Activated naive CD8-positive, alpha-beta T cell treated with anti-CD3 and anti-CD28 coated beads for 36 hours (primary cell): ENCODE results near the gene SLC25A44. TPM values are rescaled to one million over a fixed set of nuclear protein-coding genes. Genes with fewer than 3 reads are reported as not detected.
"Not testable (repeated sequence)": the region's sequence is repeated elsewhere in the genome, so short reads cannot be mapped to it uniquely, and the experiment has no call there.

Experiments
- DNase-seq: peaks from one replicate; pipeline ENCODE4 v3.0.0; 2021
- H3K27ac Mint-ChIP-seq: one replicate; pipeline ENCODE4 v1.8.0; 2022; ENCODE audit warnings: mild to moderate bottlenecking, moderate library complexity, mixed read lengths
- H3K27me3 Mint-ChIP-seq: one replicate; pipeline ENCODE4 v1.8.0; 2022; ENCODE audit warnings: mild to moderate bottlenecking, mixed read lengths
- H3K36me3 Mint-ChIP-seq: one replicate; pipeline ENCODE4 v1.8.0; 2021; ENCODE audit warnings: mild to moderate bottlenecking, mixed read lengths
- H3K4me1 Mint-ChIP-seq: one replicate; pipeline ENCODE4 v1.8.0; 2021; ENCODE audit warnings: mixed read lengths
- H3K4me3 Mint-ChIP-seq: one replicate; pipeline ENCODE4 v1.8.0; 2022; ENCODE audit warnings: mild to moderate bottlenecking, moderate library complexity, mixed read lengths
- H3K9me3 Mint-ChIP-seq: one replicate; pipeline ENCODE4 v1.8.0; 2022; ENCODE audit warnings: mixed read lengths
- total RNA-seq, 2 experiments: library from RNA; stranded (reverse); gene quantifications; one replicate each; pipeline ENCODE4 v1.2.3, GENCODE V29; 2021

Gene SLC25A44
- total RNA-seq, 2 experiments from 2014 or later, result 55.0 to 60.7 TPM

DNA sequence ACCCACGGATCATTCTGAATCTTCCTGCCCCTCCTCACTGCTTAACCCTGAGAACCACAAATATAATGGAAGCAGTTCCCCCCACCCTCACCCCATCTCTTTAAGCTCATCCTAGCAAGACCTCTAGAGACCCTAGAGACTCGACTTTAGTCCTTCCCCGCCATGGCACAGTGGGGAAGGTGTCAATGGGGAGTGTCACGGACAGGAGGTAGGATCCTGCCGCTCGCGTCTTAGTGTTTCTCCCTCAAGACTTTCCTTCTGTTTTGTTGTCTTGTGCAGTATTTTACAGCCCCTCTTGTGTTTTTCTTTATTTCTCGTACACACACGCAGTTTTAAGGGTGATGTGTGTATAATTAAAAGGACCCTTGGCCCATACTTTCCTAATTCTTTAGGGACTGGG is 18.2 kb downstream of the SLC25A44 start:
- Mint-ChIP-seq H3K36me3 (peaks cover 51% of the 10 kb centered on the region), H3K27me3 (no peaks in the 10 kb centered on the region), H3K27ac (peak overlapping the region; percentile 98), H3K4me3 (peak overlapping the region; percentile 85), H3K9me3 (no peaks in the 10 kb centered on the region), H3K4me1 (peaks cover 30% of the 10 kb centered on the region)
- DNase-seq, result no peak

DNA sequence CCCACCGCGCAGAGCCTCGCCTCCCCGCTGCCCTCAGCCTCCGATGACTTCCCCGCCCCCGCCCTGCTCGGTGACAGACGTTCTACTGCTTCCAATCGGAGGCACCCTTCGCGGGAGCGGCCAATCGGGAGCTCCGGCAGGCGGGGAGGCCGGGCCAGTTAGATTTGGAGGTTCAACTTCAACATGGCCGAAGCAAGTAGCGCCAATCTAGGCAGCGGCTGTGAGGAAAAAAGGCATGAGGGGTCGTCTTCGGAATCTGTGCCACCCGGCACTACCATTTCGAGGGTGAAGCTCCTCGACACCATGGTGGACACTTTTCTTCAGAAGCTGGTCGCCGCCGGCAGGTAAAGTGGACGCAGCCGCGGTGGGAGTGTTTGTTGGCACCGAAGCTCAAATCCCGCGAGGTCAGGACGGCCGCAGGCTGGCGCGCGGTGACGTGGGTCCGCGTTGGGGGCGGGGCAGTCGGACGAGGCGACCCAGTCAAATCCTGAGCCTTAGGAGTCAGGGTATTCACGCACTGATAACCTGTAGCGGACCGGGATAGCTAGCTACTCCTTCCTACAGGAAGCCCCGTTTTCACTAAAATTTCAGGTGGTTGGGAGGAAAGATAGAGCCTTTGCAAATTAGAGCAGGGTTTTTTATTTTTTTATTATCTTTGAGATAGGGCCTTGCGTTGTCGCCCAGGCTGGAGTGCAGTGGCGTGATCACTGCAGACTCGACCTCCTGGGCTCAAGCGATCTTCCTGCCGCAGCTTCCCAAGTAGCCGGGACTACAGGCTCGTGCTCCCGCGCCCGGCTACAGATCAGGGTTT is 19.1 kb downstream of the SLC25A44 start, which contains the start of gene PMF1:
TSS of gene PMF1 (plus strand) at position 175 of the 811 bp plus-strand sequence. CDS start at position 184, 9 bp downstream.
- peak; percentile 97 for DNase-seq
- no peaks in the 10 kb centered on the region for H3K27me3 Mint-ChIP-seq
- H3K9me3 Mint-ChIP-seq, result no peaks in the 10 kb centered on the region
- H3K4me1 Mint-ChIP-seq, result peaks cover 39% of the 10 kb centered on the region
- peak within 1 kb of the TSS; percentile 85 for H3K4me3 Mint-ChIP-seq
- H3K27ac Mint-ChIP-seq, result peak within 1 kb of the TSS; percentile 98
- peaks cover 51% of the 10 kb centered on the region for H3K36me3 Mint-ChIP-seq

DNA sequence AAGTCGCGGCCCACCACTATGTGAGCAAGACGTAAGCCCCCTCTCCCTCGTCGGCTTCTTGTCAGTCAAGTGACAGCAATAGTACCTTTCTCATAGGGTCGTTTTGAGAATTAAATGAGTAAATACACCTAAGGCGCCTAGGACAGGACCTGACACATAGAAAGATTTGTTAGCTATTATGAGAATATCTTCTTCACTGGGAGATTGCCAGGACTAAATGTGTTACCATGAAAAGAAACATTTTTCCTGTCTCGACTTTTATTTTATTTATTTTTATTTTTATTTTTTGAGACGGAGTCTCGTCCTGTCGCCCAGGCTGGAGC is 19.7 kb downstream of the SLC25A44 start:
- Mint-ChIP-seq H3K9me3 (peaks cover 2% of the 10 kb centered on the region), H3K4me3 (peak overlapping the region; percentile 85), H3K27ac (peak overlapping the region; percentile 98), H3K27me3 (no peaks in the 10 kb centered on the region), H3K36me3 (peaks cover 52% of the 10 kb centered on the region), H3K4me1 (peaks cover 44% of the 10 kb centered on the region)
- no peak for DNase-seq

DNA sequence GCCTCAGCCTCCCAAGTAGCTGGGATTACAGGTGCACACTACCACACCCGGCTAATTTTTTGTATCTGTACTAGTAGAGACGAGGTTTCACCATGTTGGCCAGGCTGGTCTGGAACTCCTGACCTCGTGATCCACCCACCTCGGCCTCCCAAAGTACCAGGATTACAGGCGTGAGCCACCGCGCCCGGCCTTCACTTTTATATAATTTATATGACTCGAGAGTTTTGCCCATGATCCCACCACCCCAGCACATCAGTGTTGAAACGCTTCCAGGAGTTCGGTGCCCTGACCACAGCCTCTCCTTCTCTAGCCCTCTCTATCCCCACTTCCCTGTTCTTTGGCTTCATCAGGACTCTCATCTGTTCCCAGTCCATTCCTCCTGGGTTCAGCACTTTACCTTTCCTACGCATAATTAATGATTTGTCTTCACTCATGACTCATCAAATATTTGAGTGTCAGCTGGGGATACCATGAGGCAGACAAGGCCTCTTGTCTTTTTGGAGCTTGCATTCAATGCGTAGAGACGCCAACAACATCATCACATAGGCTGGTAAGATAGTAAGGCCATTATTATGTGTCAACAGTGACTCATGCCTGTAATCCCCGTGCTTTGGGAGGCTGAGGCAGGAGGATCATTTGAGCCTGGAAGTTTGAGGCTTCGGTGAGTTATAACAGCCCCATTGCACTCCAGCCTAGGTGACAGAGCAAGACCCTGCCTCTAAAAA is 20.3 kb downstream of the SLC25A44 start:
- Mint-ChIP-seq H3K36me3 (peaks cover 52% of the 10 kb centered on the region), H3K9me3 (peaks cover 3% of the 10 kb centered on the region), H3K27me3 (no peaks in the 10 kb centered on the region), H3K4me1 (peaks cover 45% of the 10 kb centered on the region), H3K4me3 (peak overlapping the region; percentile 85), H3K27ac (peak overlapping the region; percentile 92)
- DNase-seq, result no peak

DNA sequence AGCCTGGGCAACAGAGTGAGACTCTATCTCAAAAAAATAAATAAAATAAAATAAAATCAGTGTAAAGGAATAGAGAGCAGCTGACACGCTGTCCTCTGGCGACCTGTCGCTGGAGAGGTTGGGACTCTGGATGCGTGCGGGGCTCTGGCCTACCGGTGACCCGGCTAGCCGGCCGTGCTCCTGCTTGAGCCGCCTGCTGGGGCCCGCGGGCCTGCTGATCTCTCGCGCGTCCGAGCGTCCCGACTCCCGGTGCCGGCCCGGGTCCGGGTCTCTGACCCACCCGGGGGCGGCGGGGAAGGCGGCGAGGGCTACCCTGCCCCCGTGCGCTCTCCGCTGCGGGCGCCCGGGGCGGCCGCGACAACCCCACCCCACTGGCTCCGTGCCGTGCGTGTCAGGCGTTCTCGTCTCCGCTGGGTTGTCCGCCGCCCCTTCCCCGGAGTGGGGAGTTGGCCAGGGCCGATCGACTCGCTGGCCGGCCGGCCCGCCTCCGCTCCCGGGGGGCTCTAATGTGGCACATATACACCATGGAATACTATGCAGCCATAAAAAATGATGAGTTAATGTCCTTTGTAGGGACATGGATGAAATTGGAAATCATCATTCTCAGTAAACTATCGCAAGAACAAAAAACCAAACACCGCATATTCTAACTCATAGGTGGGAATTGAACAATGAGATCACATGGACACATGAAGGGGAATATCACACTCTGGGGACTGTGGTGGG is 22.6 kb downstream of the SLC25A44 start:
- H3K9me3 Mint-ChIP-seq, DNase-seq, H3K27me3 Mint-ChIP-seq, H3K4me3 Mint-ChIP-seq: not testable (repeated sequence)
- Mint-ChIP-seq H3K36me3 (peaks cover 66% of the 10 kb centered on the region), H3K4me1 (peaks cover 59% of the 10 kb centered on the region), H3K27ac (peak overlapping the region; percentile 100)

DNA sequence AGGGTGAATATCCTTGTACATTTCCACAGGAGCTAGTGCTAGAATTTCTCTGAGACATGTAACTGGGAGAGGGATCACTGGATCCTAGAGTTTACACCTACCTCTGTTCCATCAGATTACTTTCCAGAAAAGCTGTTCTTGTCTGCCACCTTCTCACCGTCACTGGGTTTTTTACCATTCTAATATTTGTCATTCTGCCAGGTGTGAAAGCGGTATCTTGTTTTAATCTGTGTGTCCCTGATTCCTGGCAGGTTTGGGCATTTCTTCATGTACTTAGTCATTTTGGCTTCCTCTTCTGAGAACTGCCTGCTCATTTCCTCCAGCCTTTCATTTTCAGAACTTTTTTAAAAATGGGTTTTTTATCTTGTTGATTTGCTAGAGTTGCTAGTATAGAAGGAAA is 24.0 kb downstream of the SLC25A44 start:
- H3K27ac Mint-ChIP-seq, result peak overlapping the region; percentile 100

DNA sequence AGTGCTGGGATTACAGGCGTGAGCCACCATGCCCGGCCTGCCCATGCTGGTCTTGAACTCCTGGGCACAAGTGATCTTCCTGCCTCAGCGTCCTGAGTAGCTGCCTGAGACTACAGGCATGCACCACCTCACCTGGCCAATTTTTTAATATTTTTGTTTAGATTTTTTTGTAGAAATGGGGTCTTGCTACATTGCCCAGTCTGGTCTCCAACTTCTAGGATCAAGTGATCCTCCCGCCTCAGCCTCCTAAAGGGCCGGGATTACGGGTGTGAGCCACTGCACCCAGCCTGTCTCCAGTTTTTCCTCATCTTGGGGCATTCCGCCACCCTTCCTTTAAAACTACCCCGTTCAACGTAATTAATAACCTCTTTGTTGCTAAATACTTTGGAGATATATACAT is 26.3 kb downstream of the SLC25A44 start:
- no peak overlapping the region for H3K4me3 Mint-ChIP-seq
- peaks cover 5% of the 10 kb centered on the region for H3K9me3 Mint-ChIP-seq
- DNase-seq, result no peak
- H3K36me3 Mint-ChIP-seq, result peaks cover 64% of the 10 kb centered on the region
- peak overlapping the region; percentile 100 for H3K27ac Mint-ChIP-seq
- H3K27me3 Mint-ChIP-seq, result no peaks in the 10 kb centered on the region
- H3K4me1 Mint-ChIP-seq, result peaks cover 64% of the 10 kb centered on the region

More for the DNA sequence above, 24.0 kb downstream of the SLC25A44 start:
- DNase-seq, result peak; percentile 49
- peaks cover 68% of the 10 kb centered on the region for H3K36me3 Mint-ChIP-seq
- H3K4me1 Mint-ChIP-seq, result peaks cover 63% of the 10 kb centered on the region
- H3K4me3 Mint-ChIP-seq, result peak overlapping the region; percentile 79
- peaks cover 5% of the 10 kb centered on the region for H3K9me3 Mint-ChIP-seq
- no peaks in the 10 kb centered on the region for H3K27me3 Mint-ChIP-seq

DNA sequence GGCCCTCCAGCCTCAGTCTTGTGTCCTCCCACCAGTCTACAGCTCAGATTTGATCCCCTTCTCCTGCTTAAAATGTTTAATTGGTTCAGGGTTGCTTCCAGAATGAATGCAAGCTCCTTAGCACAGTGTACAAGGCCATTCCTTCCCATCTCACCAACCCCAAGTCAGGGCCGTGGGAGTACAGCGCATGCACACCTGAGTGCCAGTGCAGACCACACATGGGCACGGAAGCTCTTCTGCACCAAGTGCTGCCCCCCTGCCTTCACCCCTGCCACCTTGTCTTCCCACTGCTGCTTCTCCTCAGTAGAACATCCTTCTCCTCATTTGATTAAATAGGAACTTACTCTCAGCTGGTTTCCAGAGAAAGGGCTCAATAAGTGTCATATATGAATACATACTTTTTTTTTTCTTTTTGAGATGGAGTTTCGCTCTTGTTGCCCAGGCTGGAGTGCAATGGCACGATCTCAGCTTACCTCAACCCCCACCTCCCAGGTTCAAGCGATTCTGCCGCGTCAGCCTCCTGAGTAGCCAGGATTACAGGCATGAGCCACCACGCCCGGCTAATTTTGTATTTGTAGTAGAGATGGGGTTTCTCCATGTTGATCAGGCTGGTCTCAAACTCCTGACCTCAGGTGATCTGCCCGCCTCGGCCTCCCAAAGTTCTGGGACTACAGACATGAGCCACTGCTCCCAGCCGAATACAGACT is 28.2 kb downstream of the SLC25A44 start:
- Mint-ChIP-seq H3K27ac (peak overlapping the region; percentile 98), H3K27me3 (no peaks in the 10 kb centered on the region), H3K4me3 (peak overlapping the region; percentile 69), H3K36me3 (peaks cover 67% of the 10 kb centered on the region), H3K4me1 (peaks cover 73% of the 10 kb centered on the region), H3K9me3 (peaks cover 5% of the 10 kb centered on the region)
- DNase-seq, result no peak

DNA sequence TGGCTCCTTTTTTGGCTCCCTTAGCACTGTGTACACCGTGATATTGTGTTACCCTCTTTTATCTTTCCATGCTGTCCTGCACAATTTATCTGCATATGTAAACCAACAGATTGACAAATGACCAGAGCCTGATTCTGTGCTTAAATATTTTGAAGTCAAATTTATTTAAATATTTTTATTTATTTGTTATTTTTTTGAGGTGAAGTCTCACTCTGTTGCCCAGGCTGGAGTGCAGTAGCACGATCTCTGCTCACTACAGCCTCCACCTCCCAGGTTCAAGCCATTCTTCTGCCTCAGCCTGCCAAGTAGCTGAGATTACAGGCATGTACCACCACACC is 31.7 kb downstream of the SLC25A44 start:
- Mint-ChIP-seq H3K27ac (peak overlapping the region; percentile 84), H3K36me3 (peaks cover 54% of the 10 kb centered on the region), H3K9me3 (no peaks in the 10 kb centered on the region), H3K27me3 (no peaks in the 10 kb centered on the region), H3K4me1 (peaks cover 59% of the 10 kb centered on the region), H3K4me3 (no peak overlapping the region)
- DNase-seq, result no peak

DNA sequence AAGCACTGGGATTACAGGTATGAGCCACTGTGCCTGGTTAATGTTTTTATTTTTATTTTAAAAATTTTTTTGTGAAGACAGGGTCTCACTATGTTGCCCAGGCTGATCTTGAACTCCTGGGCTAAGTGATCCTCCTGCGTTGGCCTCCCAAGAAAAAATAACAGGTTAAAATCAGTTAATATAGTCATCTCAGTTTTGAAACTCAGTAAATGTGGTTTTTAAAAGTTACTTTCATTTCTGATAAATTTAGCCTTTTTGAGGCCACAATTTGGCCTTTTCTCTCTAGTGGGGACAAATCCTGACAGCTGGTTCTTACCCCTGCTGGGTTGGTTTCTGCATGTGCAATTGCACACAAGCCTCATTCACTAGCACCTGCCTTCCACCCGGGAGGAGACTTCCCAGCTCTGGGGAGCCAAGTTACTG is 32.2 kb downstream of the SLC25A44 start:
- no peaks in the 10 kb centered on the region for H3K27me3 Mint-ChIP-seq
- peaks cover 51% of the 10 kb centered on the region for H3K36me3 Mint-ChIP-seq
- H3K4me1 Mint-ChIP-seq, result peaks cover 56% of the 10 kb centered on the region
- H3K27ac Mint-ChIP-seq, result peak overlapping the region; percentile 90
- H3K9me3 Mint-ChIP-seq, result no peaks in the 10 kb centered on the region
- H3K4me3 Mint-ChIP-seq, result no peak overlapping the region
- DNase-seq, result peak; percentile 41

DNA sequence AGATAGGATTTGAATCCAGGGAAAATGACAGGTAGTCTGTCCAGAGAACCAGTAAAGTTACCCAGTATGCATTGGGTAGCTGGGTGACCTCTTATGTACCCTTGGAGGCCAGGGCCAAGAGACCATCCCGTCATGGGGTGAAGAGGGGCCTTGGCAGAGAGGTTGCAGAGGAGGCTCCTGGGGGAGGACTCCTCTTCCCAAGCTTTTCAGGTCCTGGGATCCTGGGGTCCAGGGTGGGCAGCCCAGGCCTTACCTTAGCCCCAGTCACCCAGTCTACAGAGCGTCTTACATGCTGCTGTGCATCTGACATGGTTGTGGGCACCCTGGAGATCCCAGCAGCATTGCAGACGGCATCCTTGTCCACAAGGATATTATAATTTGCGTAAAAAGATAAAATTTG is 32.9 kb downstream of the SLC25A44 start:
- Mint-ChIP-seq H3K4me1 (peaks cover 51% of the 10 kb centered on the region), H3K27ac (peak overlapping the region; percentile 90), H3K36me3 (peaks cover 44% of the 10 kb centered on the region), H3K4me3 (no peak overlapping the region), H3K27me3 (no peaks in the 10 kb centered on the region), H3K9me3 (no peaks in the 10 kb centered on the region)
- no peak for DNase-seq

DNA sequence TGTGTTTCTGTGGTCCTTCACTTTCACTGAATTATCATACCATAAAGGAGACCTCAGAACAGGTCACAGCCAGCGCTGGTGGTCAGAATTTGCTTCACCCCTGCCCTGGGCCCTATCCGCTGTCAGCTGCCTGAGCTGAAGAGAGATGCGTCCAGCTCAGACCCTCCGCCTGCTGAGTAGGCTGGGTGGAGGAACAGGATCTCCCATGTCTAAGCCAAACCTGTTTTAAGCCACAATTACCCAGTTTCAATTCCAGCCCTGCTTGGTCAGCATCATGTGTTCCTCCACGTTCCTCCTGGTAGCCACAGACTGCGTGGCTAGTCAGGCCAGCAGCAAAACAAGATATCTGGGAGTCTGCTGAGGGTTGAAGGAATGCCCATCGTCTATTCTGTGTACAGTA is 34.6 kb downstream of the SLC25A44 start:
- Mint-ChIP-seq H3K9me3 (no peaks in the 10 kb centered on the region), H3K27ac (peak overlapping the region; percentile 58), H3K4me3 (no peak overlapping the region), H3K27me3 (no peaks in the 10 kb centered on the region), H3K4me1 (peaks cover 35% of the 10 kb centered on the region), H3K36me3 (peaks cover 31% of the 10 kb centered on the region)
- DNase-seq, result no peak

DNA sequence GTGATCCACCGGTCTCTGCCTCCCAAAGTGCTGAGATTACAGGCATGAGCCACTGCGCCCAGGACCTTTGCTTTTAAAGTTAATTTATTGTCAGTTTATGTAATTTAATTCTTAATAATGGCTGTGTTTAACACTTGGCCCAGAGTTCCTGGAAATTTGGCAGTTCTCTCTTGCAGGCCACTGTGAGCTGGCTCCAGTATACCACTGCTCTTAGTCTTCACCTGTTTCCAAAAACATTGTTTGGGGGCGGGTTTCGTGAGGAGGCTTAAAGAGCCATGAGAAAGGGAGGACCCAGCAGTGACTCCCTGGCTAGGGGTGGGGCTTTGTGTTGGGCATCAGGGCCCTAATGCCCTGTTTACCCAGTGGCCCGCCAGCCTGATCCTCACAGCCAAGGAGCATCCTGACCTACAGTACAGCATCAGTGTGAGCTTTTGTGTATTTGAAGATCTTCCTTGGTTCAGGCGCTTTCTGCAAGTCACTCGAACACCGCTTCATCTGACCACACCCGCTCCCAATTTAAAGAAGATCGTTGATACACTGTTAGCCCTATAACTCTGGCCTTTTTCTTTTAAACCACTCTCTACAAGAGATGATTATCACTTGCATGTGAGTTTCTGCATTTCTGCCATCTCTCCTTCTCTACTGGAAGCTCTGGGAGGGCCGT is 36.0 kb downstream of the SLC25A44 start:
- no peak for DNase-seq
- Mint-ChIP-seq H3K9me3 (no peaks in the 10 kb centered on the region), H3K27ac (no peak overlapping the region), H3K27me3 (no peaks in the 10 kb centered on the region), H3K4me1 (peaks cover 27% of the 10 kb centered on the region), H3K36me3 (peaks cover 23% of the 10 kb centered on the region), H3K4me3 (no peak overlapping the region)

DNA sequence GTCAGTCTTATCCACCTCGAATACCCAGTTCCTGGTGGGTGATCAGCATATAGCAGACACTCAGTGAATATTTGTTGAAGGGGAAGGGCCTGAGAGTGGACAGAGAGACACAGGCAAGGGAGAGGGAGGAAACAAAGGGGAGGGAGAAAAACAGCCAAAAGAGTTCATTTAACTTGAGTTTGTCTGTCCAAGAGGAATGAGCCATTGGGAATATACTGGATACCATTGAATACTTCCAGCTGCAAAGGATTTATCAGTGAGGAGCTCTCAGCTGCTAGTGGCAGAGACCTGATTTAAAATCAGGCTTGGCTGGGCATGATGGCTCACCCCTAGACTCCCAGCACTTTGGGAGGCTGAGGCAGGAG is 36.6 kb downstream of the SLC25A44 start:
- Mint-ChIP-seq H3K36me3 (peaks cover 21% of the 10 kb centered on the region), H3K4me3 (no peak overlapping the region), H3K27ac (no peak overlapping the region), H3K4me1 (peaks cover 23% of the 10 kb centered on the region), H3K27me3 (no peaks in the 10 kb centered on the region), H3K9me3 (no peaks in the 10 kb centered on the region)
- DNase-seq, result no peak
